ELF-1 (cell line): ENCODE measurements around the gene MTRFR.
"Not testable (repeated sequence)": the region's sequence is repeated elsewhere in the genome, so short reads cannot be mapped to it uniquely, and the experiment has no call there.

ENCODE experiments used
- DNase-seq: peaks from one replicate; pipeline ENCODE4 v3.0.0-alpha.2; 2016; ENCODE audit warnings: low read depth, low spot score

The MTRFR gene

DNA sequence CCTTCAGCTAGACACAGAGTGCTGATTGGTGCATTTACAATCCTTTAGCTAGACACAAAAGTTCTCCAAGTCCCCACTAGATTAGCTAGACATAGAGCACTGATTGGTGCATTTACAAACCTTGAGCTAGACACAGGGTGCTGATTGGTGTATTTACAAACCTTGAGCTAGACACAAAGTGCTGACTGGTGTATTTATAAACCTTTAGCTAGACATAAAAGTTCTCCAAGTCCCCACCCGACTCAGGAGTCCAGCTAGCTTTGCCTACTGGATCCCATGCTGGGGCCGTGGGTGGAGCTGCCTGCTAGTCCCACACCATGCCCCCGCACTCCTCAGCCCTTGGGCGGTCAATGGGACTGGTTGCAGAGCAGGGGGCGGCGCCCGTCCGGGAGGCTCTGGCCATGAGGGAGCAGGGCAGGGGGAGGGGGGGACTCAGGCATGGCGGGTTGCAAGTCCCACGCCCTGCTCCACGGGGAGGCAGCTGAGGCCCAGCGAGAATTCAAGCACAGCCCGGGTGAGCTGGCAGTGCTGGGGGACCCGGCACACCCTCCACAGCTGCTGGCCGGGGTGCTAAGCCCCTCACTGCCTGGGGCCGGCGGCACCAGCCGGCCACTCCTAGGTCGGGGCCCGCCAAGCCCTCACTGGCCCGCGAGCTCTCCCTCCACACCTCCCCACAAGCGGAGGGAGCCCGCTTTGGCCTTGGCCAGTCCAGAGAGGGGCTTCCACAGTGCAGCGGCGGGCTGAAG lies 15.9 kb downstream of the MTRFR start:
- not testable (repeated sequence) for DNase-seq

DNA sequence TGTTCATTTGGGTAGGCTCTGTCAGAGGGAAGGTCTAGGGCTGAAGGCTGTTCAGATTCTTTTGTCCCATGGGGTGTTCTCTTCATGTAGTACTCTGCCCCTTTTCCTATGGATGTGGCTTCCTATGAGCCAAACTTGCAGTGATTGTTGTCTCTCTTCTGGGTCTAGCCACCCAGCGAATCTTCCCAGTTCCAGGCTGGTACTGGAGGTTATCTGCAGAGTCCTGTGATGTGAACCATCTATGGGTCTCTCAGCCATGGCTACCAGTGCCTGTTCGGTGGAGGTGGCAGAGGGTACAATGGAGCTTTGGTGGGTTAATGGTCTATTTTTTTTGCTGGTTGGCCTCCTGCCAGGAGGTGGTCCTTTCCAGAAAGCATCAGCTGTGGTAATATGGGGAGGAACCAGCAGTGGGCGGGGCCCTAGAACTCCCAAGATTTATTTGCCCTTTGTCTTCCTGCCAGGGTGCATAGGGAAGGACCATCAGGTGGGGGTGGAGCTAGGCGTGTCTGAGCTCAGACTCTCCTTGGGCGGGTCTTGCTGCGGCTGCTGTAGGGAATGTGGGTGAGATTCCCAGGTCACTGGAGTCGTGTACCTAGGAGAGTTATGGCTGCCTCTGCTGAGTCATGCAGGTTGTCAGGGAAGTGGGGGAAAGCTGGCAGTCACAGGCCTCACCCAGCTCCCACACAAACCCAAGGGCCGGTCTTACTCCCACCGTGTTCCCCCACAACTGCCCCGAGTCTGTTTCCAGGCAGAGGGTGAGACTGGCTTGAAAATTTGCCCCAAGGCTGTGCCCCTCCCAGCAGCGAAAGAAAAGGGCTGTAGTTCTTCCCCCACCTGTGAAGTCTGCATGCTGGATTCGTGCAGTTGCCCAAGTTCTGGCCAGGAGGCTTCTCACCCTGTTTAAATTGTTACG lies 17.5 kb downstream of the MTRFR start:
- peak; percentile 92 for DNase-seq

DNA sequence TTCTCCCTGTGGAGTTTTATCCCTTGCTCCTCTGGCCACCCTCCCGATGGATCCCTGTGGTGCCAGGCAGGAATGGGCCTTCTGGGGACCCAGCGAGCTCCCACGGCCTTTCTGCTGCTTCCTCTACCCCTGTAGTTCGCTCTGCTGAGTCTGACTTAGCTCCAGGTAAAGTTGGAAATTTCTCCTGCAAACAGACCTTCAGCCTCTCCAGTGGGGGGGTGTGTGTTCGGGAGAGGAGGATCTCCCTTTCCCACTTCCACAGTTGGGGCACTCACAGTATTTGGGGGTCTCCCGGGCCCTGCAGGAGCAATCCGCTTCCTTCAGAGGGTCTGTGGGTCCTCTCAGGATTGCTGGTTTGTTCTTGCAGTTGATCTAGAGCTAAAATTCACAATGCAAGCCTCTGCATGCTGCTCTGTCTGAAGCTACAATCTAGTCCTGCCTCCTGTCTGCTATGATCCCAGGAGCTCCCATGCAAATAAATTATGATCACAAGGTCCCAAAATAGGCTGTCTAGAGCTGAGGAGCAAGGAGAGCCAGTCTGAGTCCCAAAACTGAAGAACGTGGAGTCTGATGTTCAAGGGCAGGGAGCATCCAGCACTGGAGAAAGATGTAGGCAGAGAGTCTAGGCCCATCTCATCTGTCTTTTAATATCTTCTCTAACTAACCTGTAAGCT lies 18.3 kb downstream of the MTRFR start:
- DNase-seq: no peak

DNA sequence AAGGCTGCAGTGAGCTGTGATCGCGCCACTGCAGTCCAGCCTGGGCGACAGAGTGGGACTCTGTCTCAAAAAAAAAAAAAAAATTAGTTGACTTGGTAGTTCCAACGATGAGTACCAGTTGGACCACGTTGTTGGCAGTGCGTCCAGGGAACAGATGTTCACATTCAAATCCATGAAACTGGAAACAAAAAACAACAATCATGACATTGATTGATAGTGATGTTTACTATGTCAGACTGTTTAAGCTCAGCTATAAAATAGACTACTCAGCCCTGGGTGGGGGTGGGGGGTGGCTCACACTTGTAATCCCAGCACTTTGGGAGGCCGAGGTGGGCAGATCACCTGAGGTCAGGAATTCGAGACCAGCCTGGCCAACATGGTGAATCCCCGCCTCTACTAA lies 19.1 kb downstream of the MTRFR start:
- DNase-seq: not testable (repeated sequence)

DNA sequence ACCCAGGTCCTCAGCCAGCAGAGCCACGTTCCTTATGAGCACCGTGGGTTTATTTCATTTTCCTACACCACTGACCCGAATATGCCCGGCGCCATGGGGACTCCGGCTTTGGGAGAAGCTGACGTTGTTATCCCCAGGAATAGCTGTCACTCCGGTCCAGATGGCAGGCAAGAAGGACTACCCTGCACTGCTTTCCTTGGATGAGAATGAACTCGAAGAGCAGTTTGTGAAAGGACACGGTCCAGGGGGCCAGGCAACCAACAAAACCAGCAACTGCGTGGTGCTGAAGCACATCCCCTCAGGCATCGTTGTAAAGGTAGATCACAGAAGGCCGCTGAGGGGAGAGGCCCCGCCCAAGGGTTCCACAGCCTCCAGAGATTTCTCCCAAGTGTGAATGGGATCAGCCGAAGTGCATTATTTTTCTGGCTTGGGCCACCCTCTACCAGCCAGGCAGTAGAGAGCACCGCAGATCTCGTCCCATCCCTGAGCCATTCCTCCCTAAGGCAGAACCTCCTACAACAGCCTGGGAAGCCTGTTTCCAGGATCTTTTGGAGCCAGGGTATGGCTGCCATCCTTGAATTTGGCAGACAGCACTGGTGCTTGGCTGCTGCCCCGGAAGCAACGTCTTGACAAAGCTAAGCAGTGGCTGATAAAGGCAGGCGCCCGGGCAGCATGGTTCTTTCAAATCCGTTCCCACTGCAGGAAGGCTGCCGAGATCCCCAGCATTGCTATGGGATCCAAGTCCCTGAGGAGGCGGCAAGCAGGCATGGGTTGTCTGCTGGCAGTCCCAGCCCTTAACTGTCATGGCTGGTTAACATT lies 20.6 kb downstream of the MTRFR start:
- peak; percentile 75 for DNase-seq

DNA sequence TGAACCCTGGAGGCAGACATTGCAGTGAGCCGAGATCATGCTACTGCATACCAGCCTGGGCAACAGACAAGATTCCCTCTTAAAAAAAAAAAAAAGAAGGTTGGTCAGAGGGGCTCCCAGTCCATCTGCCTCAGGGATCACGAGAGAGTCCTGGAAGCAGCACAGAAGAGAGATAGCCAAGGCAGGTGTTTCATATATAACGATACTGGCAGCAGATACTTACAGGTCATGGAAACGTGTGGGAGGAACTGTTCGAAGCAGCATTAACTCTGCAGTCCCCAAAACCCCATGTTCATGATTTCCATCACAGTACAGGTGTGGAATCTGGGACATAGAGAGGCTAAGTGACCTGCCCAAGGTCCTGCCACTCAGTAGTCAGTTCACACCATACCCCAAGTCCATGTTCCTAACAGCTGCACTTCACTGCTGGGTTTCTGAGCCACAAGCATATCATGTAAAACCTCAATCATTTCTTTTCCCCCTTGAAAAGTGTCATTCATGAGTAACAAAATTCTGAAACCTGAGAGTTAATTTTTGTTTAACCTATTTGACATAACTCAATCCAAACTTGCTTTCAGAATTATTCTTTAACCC lies 21.7 kb downstream of the MTRFR start:
- DNase-seq: no peak

DNA sequence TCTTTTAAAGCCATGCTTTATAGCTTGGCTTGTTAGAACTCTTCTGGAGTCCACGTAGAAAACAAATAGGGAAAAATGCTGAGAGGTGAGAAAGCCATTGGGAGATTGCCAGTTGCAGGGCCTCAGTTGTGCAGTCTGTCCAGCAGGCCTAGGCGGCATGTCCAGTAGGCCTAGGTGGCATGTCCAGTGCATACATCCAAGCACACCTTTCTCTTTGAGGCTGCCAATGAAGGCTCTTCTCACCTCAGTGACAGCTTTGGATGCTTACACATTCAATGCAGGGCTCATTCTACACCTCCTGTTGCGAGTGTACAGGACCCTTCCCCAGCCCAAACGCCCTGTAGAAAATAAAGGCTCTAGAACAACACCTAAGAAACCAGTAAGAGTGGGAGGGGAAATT lies 25.4 kb downstream of the MTRFR start:
- DNase-seq: no peak

DNA sequence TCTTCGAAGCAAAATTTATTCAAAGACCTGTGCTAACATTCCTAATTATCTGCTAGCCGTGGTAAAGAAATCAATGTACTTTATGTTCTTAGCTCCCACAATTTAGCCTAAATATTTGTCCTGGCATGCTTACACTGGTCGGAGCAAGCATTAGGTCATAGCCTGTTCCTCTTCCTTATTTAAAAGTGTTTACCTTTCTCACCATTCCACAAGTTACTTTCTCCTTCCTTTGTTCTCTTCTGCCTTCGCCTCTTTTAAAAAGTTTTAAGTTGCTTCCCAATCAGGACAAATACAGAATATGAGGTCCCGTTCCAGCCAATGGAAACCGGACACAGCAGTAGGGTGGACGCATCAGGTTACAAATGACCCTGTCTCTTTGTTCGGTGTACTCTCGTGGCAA lies 26.8 kb downstream of the MTRFR start:
- DNase-seq: no peak

DNA sequence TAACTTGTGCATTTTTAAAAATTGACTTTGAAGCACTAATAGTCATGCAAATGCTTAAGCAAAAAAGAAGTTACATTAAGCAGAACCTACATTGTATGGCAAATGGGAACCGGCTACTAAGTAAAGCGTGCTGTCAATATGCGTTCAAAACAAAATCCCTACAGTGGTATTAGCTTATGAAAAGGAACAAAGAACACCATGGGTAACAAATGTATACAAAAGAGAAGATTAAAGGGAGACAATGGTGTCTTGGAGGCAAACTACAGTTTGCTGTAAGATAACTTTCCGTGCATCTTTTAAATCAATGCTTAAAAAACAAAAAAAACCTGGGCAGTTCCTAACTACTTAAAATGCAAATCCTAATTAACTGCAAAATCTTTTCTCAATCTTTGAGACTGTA lies 28.0 kb downstream of the MTRFR start:
- no peak for DNase-seq

DNA sequence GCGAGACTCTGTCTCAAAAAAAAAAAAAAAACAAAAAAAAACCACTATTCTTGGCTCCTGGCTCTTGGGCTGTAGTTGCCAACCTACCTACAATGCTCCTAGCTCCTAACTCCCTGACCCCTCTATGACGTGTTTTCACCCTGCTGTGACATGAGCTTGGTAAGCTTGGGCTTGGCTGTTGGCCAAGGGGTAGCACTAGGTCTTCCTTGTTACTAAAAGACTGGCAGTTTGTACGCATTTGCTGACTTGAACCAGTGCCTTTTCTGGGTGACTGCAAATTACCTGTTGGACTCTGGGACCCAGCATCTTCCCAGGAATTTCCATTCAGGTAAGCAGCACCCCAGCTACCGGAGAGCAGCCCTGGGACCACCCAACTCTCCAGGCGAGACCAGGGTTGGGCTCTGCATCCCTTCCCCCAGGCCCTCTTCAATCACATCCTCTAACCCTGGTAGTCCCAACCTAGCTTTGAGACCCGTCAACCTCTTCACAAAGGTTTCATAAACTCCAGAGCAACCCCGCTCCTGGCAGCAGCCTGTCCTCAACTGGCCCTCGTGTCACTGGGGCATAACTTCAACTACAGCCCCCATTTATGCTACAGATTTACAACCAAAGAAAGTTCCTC lies 30.1 kb downstream of the MTRFR start:
- DNase-seq: no peak

DNA sequence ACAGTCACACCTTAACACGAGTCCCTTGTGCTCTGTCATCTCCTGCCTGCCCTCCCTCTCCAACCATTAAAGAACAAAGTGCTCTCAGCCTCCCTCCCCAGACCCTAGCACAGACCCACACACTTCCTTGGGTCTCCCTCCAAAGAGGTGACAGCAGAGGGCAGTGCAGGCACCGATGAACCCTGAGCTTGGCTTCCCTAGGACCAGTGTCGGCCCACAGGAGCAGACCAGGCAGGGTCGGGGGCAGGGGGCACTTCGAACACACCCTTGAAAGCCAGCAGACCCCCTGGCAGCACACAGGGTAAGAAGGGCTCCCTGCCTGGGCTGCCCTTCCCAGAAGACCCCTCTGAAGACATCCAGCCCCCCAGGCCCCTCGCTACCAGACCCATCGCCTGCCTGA lies 31.4 kb downstream of the MTRFR start:
- peak; percentile 72 for DNase-seq

DNA sequence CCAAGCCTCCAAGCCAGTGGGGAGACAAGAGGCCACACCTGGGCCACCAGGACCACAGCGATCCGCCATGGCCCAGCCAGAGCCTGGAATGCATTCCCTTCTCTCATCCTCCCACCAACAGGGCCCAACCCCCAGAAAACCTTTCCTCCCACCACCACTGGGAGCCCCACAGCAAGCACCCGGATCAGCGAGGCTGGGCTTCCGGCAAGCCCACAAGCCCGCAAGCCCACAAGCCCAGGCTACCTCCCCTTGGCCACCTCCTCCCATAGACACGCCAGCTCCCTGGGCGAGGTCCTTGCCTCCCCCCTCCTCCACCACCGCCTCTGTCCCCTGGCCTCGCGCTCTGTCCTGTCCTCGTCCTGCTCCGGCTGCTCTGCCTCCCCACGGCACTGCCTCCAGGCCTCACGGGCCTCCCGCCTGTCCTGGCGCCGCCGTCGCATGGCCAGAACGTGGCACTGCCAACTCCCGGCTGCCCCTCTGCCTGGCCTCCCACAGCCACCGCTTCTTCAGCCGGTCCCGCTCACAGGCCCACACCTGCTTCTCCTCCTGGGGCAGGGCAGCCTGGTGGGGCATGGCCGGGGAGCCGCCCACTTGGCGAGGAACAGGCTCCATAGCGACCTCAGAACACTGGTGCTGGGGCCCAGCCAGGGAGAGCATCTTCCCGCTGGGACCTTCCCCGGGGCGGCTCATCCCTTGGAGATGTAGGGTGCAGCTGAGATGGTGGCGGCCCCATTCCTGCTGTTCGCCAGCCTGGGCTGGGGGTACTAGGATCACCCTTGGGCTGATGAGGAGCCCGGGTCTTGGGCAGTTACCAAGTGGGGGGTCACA lies 32.8 kb downstream of the MTRFR start:
- DNase-seq: no peak

DNA sequence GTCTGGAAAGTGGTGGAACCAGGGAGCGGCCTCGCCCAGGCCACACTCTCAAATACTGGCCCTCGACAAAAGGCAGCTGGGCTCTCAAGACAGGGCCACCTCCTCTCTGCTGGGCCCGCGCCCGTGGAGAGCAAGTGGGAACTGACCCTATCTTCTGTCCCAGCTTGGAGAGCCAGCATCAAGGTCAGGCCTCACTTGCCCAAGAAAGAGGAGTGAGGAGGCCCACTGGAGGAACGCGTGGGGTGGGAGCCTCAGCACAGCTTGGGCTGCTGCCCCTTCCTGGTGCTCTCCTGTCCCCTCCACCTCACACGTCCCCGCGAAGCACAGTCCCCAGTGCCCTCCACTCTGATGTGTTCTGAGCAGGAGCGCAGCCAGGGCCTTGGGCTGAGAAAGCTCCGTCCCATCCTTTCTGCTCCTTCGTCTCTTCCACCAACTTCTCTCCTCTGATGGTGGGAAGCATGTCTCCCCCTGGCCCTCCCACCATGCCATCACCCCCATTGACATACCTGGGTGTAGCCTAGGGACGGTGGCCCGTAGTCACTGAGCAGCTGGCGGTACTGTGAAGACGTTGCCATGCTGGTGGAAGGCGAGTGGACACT lies 33.5 kb downstream of the MTRFR start:
- no peak for DNase-seq

DNA sequence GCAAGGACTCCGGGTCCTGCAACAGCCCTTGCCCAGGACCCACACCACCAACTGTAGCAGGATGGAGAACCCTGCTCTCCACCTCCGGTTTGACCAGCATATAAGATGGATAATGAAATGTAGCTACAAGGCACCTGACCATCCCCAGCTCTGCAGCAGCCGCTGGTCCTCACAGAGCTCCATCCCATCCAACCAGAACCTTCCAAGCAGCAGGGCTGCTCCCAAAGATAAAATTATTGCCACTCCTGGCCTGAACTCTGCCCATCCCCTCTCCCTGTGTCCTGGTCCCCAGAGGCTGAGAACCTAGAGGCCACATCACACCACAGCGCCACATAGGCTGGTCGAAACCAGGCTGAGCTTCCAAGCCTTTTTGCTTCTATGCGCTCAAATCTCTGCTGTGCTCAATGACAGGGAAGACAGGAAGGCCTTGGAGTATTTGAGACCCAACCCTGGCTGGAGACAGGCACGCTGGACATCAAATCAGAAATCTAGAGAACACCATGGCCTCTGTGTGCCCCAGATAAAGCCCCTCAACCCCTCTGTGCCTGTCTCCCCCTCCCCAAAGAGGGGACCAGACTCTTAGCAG lies 34.2 kb downstream of the MTRFR start:
- no peak for DNase-seq

DNA sequence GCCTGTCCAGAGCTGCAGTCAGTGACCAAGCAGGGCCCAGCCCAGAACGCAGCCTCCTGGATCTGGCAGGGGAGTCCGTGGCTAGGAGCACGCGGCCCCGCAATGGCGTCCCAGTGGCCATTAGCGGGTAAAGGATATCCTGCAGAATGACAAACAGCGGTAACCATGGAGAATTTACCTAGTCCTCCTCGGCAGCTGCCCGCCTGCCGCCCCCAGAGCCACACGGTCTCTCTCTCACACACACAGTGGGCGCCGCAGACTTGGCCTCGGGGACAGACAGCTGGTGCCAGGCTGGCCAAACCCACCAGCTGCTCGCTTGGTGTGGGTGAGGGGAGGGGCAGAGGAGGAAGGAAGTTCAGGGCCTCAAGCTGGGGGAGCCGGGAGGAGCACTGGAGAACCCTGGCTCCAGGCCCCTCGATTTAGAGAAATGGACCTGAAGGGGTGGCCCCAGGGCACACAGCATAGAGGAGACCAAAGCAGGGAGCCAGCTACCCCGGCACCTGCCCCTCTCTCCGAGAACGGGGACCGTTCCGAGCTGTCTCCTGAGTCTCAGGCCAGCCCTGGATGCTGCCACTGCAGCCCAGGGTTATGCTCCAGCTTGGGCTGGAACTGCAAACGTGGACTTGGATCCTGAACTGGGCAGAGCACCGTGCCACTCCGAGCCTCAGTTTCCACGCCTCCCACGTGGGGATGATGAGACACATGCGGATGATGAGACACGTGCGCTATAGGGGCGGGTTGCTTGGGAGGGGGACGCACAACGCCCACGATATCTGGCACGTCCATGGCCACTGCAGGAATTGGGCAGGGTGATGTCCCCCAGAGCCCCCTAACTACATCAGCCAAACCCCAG lies 35.0 kb downstream of the MTRFR start:
- DNase-seq: no peak

DNA sequence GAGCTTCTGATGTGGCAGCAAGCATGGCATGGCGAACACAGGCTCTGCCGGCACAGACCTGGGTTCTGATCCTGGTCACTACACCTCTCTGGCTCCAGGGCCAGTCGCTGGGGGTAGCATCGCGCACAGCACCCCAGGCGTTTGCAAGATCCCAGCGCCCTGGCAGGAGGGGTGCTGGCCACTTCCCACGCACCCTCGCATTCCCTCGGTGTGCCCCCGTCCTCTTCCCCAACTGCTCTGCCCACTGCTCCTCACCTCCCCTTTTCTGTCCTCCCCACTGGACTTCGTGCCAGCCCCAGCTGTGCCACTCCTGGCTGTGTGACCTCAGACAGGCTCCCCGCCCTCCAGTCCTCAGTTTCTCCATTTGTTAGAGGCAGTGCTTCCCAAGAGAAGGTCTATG lies 35.6 kb downstream of the MTRFR start:
- no peak for DNase-seq

DNA sequence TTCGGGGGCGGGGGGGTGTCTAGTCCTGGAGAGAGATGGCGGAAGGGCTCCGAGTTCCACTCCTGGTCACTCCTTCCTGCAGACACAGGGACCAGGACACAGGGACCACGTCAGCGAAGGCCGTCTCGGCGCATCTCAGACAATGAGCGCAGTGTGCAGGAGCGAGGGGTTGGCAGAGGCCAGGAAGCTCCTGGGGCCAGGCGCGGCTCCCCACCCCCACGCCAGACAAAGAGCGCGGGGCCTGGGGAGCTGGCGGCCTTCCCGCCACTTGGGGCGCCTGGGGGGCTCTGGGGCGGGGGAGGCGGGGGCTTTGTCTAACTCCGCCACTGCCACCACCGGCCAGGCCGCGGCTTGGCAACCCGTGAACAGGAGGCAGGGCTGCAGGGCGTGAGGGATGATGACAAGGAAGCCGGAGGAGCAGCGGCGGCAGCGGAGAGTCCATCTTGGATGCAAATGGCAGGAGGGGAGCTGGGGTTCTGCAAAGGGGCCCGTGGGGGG lies 36.2 kb downstream of the MTRFR start:
- DNase-seq: peak; percentile 56

DNA sequence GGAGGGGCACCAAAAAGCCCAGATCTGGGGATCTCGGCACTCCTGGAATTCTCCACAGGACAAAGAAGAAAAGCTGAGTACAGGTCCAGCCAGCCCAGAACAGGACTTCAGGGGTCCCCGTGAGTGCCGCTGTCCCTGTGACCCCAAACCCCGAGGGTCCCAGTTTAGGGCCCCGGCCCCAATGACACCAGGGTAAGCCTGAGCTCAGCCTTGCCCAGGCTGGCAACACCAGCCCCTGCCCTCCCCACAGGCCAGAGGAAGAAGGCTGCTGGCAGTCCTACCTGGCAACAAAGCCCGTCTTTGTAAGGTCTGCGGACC lies 36.6 kb downstream of the MTRFR start:
- no peak for DNase-seq
